ENCODE results near the gene CKS2. TPM values are rescaled to one million over a fixed set of nuclear protein-coding genes. Genes with fewer than 3 reads are reported as not detected.

Gene CKS2
- total and polyA plus RNA-seq, 2 donors from 2014 or later = 7.0 to 72.8 TPM

DNA sequence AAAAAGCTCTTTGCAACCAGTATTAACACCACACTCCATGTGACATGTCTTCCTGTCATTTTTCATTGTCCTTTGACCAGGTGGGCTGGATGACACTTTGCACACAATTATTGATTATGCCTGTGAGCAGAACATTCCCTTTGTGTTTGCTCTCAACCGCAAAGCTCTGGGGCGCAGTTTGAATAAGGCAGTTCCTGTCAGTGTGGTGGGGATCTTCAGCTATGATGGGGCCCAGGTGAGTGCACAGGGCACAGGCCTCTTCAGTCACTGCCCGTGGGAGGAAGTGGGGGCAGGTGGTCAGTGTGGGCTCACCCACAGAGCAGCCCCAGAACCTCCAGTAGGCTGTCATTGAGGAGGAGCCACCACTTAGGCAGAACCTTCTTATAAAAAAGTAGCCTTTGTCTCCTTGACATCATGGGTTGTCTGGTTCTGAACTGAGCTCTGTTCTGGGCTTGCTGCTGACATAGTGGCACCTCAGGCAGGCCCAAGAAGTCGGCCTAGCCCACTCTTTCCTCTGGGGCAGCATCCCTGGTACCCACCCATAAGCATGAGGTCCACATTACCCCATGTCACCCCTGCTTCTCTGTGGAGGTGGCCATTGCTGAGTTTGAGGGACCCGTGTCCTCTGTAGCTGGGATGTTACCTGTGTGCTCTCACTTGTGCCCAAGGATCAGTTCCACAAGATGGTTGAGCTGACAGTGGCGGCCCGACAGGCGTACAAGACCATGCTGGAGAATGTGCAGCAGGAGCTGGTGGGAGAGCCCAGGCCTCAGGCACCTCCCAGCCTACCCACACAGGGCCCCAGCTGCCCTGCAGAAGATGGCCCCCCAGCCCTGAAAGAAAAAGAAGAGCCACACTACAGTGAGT is 46.6 kb downstream of the CKS2 start:
- intact Hi-C loops (cut with DNase I) = no loop called here
- DNase-seq = no peak

DNA sequence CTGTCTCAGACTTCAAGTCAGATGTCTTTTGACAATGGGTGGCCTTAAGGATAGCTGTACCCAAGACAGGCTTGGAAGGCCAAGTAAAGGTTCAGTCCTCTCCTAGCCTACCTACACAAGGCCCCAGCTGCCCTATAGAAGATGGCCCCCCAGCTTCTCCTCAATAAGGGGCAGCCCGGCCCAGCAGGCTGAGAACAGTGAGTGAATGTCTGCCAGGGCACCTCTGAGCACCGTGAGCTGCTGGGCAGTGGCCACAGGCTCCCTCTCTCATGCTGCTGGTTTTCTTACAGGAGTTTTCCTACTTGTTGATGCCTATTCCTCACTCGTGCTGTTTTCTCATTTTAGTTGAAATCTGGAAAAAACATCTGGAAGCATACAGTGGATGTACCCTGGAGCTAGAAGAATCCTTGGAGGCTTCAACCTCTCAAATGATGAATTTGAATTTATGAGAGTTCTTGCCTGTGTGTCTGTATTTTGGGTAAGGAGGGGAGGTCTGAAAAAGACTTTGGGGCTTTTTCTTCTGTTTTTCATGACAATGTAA is 47.5 kb downstream of the CKS2 start:
- Histone ChIP-seq H3K9me3 (ENCODE audit: control insufficient read depth in 2 of 3, insufficient read depth in 1 of 3, low read length in 3 of 3) (no peaks in the 10 kb centered on the region), H3K27ac (ENCODE audit: low read depth in 2 of 2, low read length in 2 of 2) (no peak overlapping the region), H3K36me3 (ENCODE audit: control insufficient read depth in 2 of 3, insufficient read depth in 3 of 3, low read length in 3 of 3) (peaks cover 0 to 65% (median 63%) of the 10 kb centered on the region in 3 donors), H3K4me3 (ENCODE audit: low read length in 3 of 3) (no peak overlapping the region), H3K4me1 (ENCODE audit: control insufficient read depth in 2 of 3, insufficient read depth in 2 of 3, low read depth in 1 of 3, low read length in 3 of 3) (no peaks in the 10 kb centered on the region), H3K27me3 (ENCODE audit: control insufficient read depth, insufficient read depth, low read length) (no peaks in the 10 kb centered on the region), H3K9ac (ENCODE audit: low read length in 3 of 3) (no peak overlapping the region)
- FAIRE-seq (no peak), DNase-seq (no peak)
- intact Hi-C loops (cut with DNase I) = no loop called here
- TF ChIP-seq, protein P1, sequence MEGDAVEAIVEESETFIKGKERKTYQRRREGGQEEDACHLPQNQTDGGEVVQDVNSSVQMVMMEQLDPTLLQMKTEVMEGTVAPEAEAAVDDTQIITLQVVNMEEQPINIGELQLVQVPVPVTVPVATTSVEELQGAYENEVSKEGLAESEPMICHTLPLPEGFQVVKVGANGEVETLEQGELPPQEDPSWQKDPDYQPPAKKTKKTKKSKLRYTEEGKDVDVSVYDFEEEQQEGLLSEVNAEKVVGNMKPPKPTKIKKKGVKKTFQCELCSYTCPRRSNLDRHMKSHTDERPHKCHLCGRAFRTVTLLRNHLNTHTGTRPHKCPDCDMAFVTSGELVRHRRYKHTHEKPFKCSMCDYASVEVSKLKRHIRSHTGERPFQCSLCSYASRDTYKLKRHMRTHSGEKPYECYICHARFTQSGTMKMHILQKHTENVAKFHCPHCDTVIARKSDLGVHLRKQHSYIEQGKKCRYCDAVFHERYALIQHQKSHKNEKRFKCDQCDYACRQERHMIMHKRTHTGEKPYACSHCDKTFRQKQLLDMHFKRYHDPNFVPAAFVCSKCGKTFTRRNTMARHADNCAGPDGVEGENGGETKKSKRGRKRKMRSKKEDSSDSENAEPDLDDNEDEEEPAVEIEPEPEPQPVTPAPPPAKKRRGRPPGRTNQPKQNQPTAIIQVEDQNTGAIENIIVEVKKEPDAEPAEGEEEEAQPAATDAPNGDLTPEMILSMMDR (IDR thresholded peaks at IDR 0.05; ENCODE audit: borderline replicate concordance, extremely low read depth, insufficient read depth) = no peak

More for the DNA sequence above, 46.6 kb downstream of the CKS2 start:
- peaks cover 4 to 71% (median 70%) of the 10 kb centered on the region in 3 donors for H3K36me3 ChIP-seq (ENCODE audit: control insufficient read depth in 2 of 3, insufficient read depth in 3 of 3, low read length in 3 of 3)
- no peak overlapping the region for H3K27ac ChIP-seq (ENCODE audit: low read depth in 2 of 2, low read length in 2 of 2)
- TF ChIP-seq, protein P1 (IDR thresholded peaks at IDR 0.05; ENCODE audit: borderline replicate concordance, extremely low read depth, insufficient read depth) = no peak
- H3K4me1 ChIP-seq (ENCODE audit: control insufficient read depth in 2 of 3, insufficient read depth in 2 of 3, low read depth in 1 of 3, low read length in 3 of 3) = no peaks in the 10 kb centered on the region
- H3K9me3 ChIP-seq (ENCODE audit: control insufficient read depth in 2 of 3, insufficient read depth in 1 of 3, low read length in 3 of 3) = no peaks in the 10 kb centered on the region
- H3K27me3 ChIP-seq (ENCODE audit: control insufficient read depth, insufficient read depth, low read length) = no peaks in the 10 kb centered on the region
- H3K9ac ChIP-seq (ENCODE audit: low read length in 3 of 3) = no peak overlapping the region
- no peak for FAIRE-seq
- H3K4me3 ChIP-seq (ENCODE audit: low read length in 3 of 3) = no peak overlapping the region

DNA sequence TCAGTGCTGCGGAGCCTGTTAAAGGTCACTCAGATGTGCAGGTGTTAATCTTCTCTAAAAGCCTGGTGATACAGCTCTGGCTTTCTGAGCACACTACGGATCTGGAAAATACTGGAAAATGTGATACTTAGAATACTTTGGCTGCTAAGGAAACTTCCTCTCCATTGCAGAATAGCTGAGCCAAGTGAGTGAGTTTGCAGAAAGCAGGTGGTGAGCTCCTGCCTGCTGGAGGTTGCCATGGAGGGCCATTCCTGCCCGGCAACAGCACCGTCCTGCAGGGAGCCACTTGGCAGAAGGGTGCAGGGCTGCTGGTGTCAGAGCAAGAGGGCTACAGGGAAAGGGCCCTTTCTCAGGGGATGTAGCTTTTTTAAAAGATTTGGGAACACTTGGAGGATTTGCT is 48.0 kb downstream of the CKS2 start:
- intact Hi-C loops (cut with DNase I) = no loop called here
- no peak overlapping the region for H3K4me3 ChIP-seq (ENCODE audit: low read length in 3 of 3)
- TF ChIP-seq, protein P1 (IDR thresholded peaks at IDR 0.05; ENCODE audit: borderline replicate concordance, extremely low read depth, insufficient read depth) = no peak
- H3K27me3 ChIP-seq (ENCODE audit: control insufficient read depth, insufficient read depth, low read length) = no peaks in the 10 kb centered on the region
- no peak overlapping the region for H3K27ac ChIP-seq (ENCODE audit: low read depth in 2 of 2, low read length in 2 of 2)
- peaks cover 0 to 60% (median 58%) of the 10 kb centered on the region in 3 donors for H3K36me3 ChIP-seq (ENCODE audit: control insufficient read depth in 2 of 3, insufficient read depth in 3 of 3, low read length in 3 of 3)
- no peaks in the 10 kb centered on the region for H3K4me1 ChIP-seq (ENCODE audit: control insufficient read depth in 2 of 3, insufficient read depth in 2 of 3, low read depth in 1 of 3, low read length in 3 of 3)
- H3K9ac ChIP-seq (ENCODE audit: low read length in 3 of 3) = no peak overlapping the region
- DNase-seq (no peak), FAIRE-seq (no peak)
- no peaks in the 10 kb centered on the region for H3K9me3 ChIP-seq (ENCODE audit: control insufficient read depth in 2 of 3, insufficient read depth in 1 of 3, low read length in 3 of 3)

Data from kidney (tissue), 14 donors.